ENCODE data around the gene ZNF33B.
"Not testable (repeated sequence)": the region's sequence is repeated elsewhere in the genome, so short reads cannot be mapped to it uniquely, and the experiment has no call there.

The ZNF33B gene

DNA sequence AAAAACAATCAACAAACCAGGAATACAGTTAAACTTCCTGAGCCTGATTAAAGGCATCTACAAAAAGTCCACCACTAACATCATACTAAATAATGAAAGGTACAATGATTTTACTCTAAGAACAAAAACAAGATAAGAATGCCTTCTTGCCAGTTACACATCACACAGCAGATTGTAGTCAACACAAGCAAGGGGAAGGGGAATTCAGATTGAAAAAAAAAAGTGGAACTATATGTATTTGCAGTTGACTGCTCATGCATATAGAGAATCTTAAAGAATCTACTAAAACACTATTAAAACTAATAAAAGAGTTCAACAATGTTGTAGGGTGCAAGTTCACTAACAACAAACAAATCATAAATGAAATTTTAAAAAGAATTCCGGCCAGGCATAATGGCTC lies 28.5 kb downstream of the ZNF33B start:
- DNase-seq: no peak

DNA sequence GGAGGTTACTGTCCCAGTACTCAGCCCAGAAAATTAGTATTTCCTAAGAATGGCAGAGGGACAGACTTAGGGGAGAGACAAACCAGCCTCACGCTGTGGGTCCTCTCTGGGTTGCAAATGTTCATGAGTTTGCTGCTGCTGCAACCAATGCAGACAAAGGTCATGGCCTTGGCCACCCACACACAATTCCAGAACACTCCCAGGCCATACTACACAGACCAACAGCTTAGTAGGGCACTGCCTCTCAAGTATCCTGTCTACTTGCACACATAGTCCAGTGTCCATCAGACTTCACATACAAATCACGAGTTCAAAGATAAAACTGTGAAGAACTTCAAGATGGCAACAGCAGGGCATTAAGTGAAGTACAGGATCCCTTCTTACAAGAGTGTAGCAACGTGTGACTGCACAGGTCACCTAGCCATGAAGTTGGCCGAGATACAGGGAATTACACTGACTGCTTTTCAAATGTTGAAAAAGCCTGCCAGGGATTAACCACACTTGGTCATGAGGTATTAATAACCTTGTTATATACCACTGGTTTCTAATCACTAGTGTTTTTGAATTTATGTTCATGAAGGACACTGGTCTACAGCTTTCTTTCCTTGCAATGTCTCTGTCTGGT lies 40.0 kb downstream of the ZNF33B start:
- DNase-seq: no peak

DNA sequence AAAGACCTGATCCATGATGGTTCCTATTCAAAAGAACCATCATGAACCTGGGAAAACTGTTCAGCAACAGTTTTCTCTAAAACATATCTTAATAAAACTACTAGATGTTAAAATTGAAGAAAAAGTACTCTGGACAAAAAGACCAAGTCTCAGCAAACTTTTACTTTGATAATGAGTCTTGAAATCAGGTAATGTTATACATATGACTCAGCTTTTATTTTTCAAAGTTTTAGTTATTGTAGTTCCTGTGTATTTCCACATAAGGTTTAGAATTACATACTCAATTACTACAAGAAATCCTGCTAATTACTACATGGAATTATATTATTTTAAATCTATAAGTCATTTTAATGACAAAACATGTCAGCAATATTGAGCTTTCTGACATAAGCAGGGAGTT lies 42.2 kb downstream of the ZNF33B start:
- DNase-seq: no peak

DNA sequence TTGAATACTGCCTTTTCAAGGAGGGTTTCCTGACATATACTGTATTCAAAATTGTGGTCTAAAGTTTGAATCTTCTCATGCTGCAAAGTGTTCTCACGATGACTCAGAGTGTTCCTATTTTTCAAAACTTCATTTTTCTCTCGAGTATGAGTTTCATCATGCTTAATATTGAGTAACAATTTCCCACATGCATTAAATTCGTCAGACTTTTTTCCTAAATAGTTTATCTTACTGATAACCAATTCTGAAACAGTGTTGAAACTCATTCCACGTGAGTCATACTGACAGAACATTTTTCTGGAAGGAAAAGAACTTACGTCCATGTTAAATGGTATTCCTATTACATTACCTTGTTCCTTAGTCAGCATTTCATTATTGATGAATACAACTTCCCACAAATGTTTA lies 44.1 kb downstream of the ZNF33B start:
- no peak for DNase-seq

DNA sequence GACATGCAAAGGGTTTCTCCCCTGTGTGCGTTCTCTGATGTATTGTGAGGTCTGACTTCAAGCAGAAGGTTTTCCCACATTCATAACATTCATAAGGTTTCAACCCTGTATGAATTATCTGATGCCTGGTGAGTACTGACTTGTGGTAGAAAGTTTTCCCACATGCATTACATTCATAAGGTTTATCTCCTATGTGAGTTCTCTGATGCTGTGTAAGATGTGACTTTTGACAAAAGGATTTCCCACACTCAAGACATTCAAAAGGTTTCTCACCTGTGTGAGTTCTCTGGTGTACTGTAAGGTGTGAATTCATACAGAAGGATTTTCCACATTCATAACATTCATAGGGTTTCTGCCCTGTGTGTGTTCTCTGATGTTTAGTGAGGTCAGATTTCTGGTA lies 45.1 kb downstream of the ZNF33B start:
- no peak for DNase-seq

DNA sequence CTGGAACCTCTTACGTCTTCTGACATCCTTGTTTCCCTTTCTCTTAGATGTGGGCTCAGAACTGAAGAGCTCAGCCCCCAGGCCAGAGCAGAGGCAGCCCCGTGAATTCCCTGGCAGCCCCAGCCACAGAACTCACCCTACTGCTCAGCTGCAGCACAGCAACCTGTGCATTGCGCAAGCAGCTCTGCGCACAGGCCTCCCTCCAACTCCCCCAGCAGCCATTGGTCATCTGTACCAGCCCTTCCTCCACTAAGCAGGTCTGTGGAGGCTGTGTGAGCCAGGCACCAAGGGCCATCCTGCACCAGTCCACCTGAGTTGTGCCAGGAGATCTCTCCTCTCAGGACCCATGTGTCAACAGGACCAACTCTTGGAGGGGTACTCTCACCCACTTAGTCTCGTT lies 54.5 kb downstream of the ZNF33B start:
- no peak for DNase-seq

DNA sequence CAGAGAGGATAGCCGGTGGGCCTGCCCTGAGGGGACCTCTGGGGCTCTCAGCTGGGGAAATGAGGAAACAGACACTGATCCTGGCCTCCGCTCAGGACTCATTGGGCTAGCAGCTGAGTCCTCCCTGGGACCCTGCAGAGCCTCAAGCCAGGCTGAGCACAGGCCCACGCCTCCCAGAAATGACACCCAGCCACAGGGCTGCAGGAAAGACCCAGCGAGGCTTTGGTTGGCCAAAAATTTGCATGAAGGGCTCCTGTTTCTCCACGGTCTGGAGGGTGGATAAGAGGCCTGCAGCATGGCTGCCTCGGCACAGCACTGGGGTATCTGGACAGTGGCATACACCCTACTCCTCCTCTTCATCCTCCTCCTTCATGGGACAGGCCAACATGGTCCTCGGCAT lies 60.4 kb downstream of the ZNF33B start:
- no peak for DNase-seq

DNA sequence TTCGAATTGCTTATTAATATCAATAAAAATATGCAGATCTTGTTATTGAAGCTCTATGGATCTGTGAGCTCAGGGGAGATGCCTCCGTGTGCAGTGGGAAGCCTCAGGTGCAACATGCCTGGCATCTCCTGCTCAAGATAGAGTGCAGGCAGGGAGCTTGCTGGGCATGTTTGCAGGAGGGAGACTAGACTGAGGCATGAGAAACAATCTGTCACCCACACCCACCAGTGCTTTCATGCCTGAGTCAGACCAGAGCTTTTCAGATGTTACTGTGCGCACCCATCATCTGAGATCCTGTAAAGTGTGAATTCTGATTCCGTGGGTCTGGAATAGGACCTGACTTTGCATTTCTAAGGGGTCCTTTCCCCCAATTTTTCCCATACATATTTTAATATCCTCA lies 62.0 kb downstream of the ZNF33B start:
- DNase-seq: no peak

DNA sequence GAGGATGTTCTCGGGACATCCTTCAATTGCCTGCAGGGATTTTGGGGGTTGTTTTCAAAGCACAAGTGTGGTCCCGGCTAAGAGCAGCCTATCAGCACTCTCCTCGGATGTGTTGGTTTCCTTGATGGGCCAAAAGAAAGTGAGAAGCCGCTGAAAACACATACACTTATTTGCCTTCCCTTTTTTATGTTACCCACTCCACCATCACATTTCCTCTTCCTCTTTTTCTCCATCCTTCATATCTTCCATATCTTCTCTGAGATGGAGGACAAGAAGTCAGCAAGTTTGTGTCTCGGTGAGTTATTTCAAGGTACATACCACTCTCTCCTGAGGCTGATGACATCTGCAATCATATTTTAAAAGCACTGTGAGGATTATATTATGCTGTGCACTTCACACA lies 64.0 kb downstream of the ZNF33B start:
- DNase-seq: no peak

DNA sequence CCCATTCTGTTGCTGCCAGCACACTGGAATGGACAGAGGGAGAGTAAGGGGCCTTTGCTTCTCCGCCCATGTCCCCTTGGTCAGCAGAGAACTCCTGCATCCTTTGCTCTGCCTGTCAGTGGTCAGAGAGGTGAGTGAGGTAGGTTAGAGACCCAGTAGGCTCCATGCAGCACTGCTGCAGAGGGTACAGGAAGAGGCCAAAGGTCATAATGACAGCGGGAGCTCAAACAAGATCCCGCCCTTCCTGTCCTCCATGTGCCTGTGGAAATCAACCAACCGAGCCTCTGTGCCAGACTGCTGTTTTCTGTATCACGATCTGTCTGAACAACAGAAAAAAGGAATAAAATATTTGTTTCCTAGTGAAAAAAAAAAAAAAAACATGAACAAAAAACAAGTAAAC lies 81.4 kb downstream of the ZNF33B start:
- no peak for DNase-seq

DNA sequence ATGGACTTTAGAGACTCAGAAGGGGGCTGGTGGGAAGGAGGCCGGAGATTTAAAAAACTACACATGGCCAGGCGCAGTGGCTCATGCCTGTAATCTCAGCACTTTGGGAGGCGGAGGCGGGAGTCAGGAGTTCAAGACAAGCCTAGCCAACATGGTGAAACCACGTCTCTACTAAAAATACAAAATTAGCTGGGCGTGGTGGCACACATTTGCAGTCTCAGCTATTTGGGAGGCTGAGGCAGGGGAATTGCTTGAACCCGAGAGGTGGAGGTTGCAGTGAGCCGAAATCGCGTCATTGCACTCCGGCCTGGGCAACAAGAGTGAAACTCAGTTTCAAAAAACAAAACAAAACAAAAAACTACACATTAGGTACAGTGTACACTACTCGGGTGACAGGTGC lies 84.8 kb downstream of the ZNF33B start:
- not testable (repeated sequence) for DNase-seq

DNA sequence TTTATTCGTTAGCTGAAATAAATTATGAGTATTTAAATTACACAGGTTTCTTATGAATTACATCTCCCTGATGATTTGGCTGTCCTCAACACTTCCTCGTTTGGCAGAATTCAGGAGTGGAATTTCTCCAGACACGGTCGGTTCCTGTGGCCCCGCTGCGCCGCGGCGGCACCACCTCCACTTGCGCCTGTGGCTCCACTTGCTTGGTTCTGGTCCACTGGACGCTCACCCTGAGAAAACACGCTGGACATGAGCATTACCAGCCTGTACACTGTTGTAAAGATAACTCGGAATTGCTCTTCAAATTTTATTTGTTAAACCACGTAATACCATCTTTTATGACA lies 85.3 kb downstream of the ZNF33B start:
- no peak for DNase-seq

DNA sequence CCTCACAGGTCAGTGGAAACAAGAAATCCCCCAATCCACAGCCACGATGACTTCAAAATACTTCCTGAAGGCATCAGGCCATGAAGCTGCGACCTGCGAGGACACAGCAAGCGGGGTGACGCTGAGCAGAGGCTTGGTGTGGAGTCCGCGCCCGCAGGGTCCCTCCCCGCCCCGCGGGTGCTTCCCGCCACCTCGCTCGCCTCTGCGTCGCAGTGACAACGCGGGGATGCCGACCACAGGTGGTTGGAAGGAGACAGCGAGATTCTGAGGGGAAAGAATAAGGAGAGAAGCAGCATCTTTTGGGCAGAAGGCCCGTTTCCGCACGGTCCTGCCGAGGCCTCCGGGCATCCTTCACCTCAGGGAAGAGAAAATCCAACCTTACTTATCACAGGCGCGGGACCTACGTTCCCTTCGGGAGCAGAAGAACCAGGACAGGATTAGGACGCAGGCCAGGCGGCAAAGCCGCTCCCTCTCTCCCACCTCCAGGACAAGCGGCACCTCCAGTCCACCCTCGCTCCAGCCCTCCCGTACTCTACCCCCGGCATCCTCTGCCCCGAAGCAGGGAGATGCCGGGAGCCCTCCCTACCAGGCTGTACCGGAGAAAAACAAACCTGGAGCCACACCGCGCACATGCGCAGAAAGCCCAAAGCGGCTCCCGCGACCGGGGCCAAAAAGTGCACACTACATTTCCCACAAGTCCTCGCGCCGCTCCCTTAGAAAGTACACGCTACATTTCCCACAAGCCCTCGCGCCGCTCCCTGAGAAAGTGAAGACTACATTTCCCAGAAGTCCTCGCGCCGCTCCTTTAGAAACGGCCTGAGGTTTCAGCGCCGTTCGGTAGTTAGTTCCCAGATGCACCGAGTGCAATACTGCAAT lies 85.9 kb downstream of the ZNF33B start:
- peak; percentile 96 for DNase-seq

DNA sequence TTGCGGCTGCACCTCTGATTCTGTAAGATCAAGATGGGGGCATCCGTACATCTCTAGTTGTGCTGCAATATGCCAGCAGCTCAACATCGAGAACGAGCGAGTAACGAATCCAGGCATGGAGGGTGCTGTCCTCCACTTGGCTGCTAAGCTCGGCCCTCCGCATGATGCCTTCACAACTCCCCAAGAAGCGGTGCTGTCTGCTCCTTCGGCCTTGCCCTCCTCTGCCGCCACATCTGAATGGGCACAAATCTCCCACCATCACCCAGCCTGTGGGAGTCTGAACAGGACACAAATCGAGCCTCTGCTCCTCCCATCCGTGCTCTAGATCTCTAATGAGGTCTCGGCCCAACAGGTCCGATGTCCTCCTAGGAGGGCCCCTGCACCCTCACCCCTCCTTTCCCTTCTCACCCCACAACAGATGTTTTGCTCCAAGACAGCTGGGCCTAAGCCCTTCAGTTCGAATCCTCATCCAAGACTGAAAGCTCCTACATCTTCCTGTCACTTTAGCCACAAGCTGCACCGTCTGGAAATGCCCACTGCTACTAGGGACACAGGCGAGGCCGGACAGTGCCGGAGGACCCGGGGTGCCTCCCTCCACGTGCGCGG lies 86.7 kb downstream of the ZNF33B start:
- no peak for DNase-seq

DNA sequence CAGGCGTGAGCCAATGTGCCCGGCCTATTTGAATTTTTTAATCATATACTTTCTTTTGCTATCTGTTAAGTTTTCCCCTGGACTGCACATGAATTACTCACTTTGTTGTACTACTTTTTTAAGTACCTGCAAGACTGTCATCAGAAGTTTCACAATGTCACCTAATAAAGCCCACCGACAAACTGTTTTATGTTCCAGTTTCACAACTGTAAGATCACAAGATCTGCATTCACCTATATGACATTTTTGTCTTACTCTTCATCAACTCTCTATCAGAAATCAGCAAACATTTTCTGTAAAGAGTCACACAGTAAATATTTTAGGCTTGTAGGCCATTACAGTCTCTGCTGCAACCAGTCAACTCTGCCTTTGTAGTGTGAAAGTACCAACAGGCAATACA lies 88.5 kb downstream of the ZNF33B start:
- DNase-seq: no peak

DNA sequence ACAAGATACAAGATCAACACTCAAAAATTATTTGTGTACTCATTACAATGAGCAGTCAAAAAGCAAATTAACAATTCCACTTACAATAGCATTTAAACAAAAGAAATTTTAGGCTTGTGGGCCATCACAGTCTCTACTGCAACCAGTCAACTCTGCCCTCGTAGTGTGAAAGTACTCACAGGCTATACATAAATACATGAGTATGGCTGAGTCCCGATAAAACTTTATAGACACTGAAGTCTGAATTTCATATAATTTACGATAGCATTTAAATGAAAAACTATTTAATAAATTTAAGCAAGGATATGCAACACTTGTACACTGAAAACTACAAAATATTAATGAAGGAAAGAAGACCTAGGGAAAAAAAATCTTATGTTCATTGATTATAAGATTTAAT lies 90.1 kb downstream of the ZNF33B start:
- no peak for DNase-seq

DNA sequence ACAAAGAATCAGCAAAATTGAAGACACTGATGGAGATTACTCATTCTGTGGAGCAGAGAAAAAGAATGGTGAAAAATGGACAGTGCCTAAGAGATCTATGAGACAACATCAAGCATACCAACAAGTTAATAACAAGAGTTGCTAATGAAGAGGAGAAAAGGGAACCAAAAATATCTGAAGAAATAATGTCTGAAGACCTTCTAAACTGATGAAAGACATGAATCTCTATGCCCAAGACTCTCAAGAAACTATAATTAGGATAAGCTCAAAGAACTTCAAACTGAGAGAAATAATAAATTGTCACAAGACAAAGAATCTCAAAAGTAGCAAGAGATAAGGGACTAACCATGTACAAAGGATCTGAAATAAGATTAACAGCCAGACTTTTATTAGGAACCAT lies 93.4 kb downstream of the ZNF33B start:
- no peak for DNase-seq

DNA sequence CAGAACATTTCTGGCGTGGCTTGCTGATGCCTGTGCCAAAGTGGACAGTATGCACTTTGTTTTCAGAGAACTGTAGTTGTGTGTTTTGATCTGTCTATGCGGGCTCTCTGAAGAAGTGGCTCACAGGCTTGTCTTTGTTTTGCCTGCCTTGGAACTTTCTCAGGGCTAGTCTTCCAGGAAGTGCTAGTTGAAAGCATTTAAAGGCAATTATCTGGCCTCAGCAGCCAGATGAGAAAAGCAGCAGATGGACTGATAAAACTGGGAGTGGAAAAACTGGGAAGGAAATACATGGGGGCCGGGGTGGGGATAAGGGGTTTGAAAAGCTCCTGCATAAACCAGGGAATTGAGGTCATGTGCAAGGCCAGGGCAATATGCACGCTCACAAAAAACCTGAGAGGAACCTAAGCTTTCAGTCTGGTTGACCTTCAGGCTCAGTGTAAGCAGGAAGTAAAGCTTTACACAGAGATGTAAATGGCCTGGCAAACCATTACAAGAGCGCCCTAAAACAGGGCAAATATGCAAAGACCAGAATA lies 94.5 kb downstream of the ZNF33B start:
- DNase-seq: no peak
